Measurements from ENCODE around the gene USH2A. TPM values are rescaled to one million over a fixed set of nuclear protein-coding genes. Genes with fewer than 3 reads are reported as not detected.

Gene USH2A
- total and polyA plus RNA-seq, 8 donors, result 0.03 to 0.06 (median 0.04) TPM; not detected in 2

DNA sequence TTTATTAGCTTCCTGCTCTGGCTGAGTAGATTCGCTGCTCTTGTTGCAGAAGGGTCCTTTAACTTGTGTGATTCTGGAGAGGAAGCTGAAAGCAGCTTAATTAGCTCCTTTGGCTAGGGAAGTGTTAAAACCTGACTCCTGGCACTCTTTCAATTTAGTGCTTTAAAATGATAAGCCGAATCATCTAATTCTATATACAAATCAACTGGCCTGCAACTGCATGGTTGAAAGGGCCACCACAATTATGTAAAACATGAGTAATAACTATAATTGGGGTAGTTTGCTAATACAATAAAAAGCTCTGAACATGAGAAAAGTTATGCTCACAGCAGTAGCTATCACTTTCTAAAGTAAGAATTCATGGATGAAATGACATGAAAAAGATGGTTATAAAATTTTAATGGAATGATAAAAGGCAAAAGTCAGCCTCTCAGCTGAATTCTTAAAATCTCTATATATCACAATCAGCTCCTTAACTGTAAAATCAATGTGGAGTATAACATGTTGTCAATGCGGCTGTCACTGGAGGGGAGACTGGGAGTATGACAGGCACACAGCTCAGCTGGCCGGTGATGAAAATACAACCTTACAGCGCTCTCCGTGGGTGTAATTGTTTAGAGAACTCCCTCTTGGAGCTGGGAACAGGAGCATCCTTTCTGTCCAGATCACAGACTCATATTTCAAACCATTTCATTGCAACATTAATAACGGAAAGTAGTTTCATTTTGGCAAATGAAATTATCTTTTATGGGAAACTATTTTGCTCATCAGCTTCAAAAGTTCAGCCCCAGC lies 531.8 kb downstream of the USH2A start:
- H3K27ac ChIP-seq, result no peak overlapping the region
- H3K27me3 ChIP-seq, result no peaks in the 10 kb centered on the region
- intact Hi-C loops (cut with DNase I), result no loop called here
- no peaks in the 10 kb centered on the region for H3K9me3 ChIP-seq
- DNase-seq (no peak), ATAC-seq (no peak)
- H3K4me3 ChIP-seq, result no peak overlapping the region
- H3K36me3 ChIP-seq, result no peaks in the 10 kb centered on the region
- H3K4me1 ChIP-seq, result no peaks in the 10 kb centered on the region
- no peak for TF ChIP-seq CTCF (IDR thresholded peaks at IDR 0.05)

- no peaks in the 10 kb centered on the region for H3K36me3 ChIP-seq
- TF ChIP-seq CTCF (IDR thresholded peaks at IDR 0.05), result no peak
- ATAC-seq (no peak), DNase-seq (no peak)
- no peak overlapping the region for H3K4me3 ChIP-seq
- intact Hi-C loops (cut with DNase I), result no loop called here
- H3K27ac ChIP-seq, result no peak overlapping the region
- no peaks in the 10 kb centered on the region for H3K4me1 ChIP-seq
- H3K27me3 ChIP-seq, result no peaks in the 10 kb centered on the region
- H3K9me3 ChIP-seq, result no peaks in the 10 kb centered on the region
These were observed 532.8 kb downstream of the USH2A start for GRCh38 chr1:215890438-215890837.

DNA sequence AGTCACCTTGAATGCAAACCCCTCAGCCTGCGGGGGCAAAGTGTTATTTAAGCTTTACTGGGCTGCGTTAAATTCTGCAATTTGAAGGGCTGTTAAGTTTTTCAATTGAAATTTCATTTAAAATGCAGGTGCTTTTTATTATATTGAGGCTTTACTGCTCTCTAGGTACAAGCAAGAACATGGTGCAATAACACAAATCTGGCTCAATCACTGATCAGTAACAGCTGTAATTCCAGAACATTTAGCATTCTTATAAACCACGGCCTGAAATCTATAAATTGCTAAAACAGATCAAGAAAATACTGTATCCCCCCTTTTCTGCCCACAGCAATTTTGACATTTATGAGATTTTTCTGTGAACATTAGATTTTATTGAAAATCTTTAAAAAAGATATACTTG lies 533.4 kb downstream of the USH2A start:
- Histone ChIP-seq H3K27ac (no peak overlapping the region), H3K9me3 (no peaks in the 10 kb centered on the region), H3K4me3 (no peak overlapping the region), H3K36me3 (no peaks in the 10 kb centered on the region), H3K4me1 (no peaks in the 10 kb centered on the region), H3K27me3 (no peaks in the 10 kb centered on the region)
- intact Hi-C loops (cut with DNase I), result no loop called here
- no peak for TF ChIP-seq CTCF (IDR thresholded peaks at IDR 0.05)
- ATAC-seq (no peak), DNase-seq (no peak)

DNA sequence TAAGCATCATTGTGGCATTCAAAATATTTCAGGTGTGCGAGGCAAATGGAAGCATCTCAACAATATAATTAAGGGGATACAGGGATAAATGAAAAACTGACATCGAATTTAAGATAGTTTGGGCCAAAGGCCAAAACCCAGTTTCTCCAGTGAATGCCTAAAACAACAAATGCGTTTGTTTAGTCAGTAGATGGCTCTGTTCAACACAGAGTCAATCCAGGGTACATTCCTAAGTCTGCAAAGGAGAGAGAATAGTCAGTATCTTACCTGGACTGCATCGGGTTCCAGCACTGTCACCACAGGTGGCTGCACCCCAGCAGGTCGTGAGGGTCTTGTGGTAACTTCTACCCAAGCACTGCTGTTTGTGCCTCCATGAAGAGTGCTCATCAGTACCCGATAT lies 535.1 kb downstream of the USH2A start:
- H3K36me3 ChIP-seq, result no peaks in the 10 kb centered on the region
- DNase-seq (no peak), ATAC-seq (no peak)
- H3K9me3 ChIP-seq, result no peaks in the 10 kb centered on the region
- H3K4me1 ChIP-seq, result no peaks in the 10 kb centered on the region
- no peak for TF ChIP-seq CTCF (IDR thresholded peaks at IDR 0.05)
- intact Hi-C loops (cut with DNase I), result no loop called here
- no peaks in the 10 kb centered on the region for H3K27me3 ChIP-seq
- no peak overlapping the region for H3K4me3 ChIP-seq
- no peak overlapping the region for H3K27ac ChIP-seq

GRCh38 chr1:215887627-215888026 lies 535.6 kb downstream of the USH2A start:
- H3K9me3 ChIP-seq, result no peaks in the 10 kb centered on the region
- H3K36me3 ChIP-seq, result no peaks in the 10 kb centered on the region
- ATAC-seq (no peak), DNase-seq (no peak)
- H3K4me1 ChIP-seq, result no peaks in the 10 kb centered on the region
- intact Hi-C loops (cut with DNase I), result no loop called here
- no peak overlapping the region for H3K4me3 ChIP-seq
- TF ChIP-seq CTCF (IDR thresholded peaks at IDR 0.05), result no peak
- no peak overlapping the region for H3K27ac ChIP-seq
- H3K27me3 ChIP-seq, result no peaks in the 10 kb centered on the region

Data from left lung (tissue), 10 donors.